Stimulated activated CD8-positive, alpha-beta memory T cell treated with anti-CD3 and anti-CD28 coated beads, Interleukin-7, amount 100 ng/mL, for 48 hours (primary cell): ENCODE data around the gene DCBLD1.
"Not testable (repeated sequence)": the region's sequence is repeated elsewhere in the genome, so short reads cannot be mapped to it uniquely, and the experiment has no call there.

ENCODE experiments used
- DNase-seq, 2 donors: peaks; one replicate each; pipeline ENCODE4 v3.0.0-alpha.2; 2020; ENCODE audit warnings: low read depth in 1 of 2; ENCODE audit errors: extremely low read depth in 1 of 2

DCBLD1 gene

DNA sequence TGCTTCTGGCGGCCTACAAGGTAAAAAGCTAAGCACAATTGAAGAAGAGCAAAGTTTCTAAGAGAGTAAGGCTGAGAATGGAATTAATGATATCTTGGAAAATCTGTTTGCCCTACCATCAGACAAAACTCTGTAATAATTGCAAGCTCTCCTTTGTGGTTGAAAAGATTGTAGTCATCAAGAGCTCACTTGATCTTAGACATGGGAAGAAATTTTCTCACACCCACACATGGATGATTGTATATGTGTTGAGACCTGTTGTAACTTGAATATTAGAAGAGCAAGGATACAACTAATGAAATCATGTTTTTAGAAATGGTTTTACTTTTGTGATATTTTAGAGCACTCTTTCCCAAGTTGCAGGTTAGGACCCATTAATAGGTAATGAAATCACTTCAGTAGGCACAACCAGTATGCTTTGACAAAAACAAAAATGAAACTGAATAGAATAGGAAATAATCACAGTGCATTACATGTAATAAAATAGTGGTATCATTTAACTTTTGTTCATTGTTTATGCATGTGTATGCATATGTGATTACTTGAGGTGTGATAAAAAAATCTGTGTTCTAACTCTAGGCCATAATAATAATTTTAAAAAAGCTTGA lies 14.0 kb downstream of the DCBLD1 start:
- no peak for DNase-seq

DNA sequence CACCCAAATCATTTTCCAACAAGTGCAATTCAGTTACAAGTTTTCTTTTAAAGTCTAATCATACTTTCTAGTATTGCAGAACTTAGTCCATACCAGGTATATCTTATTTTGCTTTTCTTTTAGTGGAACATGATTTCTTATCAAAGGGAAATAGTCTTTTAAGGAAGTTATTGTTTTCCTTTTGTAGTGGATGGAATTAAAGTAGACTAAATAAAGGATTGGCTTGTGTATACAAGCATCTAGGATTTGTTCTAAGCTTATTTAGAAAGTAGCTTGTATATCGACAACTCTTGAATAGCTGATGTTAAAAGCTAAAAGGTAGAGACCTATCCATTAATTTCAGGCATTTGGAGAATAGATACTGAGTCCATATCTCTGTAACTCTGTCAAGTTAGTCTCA lies 14.8 kb downstream of the DCBLD1 start:
- no peak for DNase-seq

DNA sequence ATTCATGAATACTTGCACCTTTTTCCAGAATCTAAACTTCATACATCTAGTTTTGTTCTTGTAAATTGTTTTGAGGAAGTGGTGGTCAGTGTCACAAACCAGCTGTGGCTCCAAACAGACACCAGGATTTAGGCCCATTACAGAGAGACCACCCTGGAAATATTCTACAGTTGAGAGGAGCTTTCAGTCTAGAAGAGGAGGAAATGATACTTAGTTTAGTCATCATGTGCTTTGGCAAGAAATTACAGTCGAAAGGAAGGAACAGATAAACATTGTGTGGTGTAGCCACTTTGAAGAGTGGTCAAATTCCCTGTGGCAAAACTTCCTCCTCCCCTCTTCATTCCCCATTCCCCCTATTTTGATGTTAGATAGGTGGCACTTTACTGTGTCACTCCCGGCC lies 15.7 kb downstream of the DCBLD1 start:
- no peak for DNase-seq

DNA sequence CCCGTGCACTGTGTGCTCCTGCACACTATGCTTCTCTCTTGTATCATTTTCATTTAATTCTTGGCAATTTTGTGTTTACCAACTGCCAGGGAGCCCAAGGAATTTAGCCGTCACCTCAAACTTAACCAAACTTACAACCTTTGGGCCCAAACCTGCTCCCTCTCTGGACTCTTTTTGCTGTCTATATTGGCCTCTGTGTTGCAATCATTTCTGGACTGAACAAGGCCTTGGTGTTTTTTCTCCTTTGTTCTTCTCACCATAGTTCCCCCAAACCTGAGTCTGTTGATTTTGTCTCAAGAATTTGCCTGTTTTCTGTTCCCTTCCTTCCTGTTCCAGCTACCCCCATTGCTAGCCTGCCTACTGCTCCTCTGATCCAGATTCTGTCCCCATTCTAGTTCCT lies 19.2 kb downstream of the DCBLD1 start:
- no peak for DNase-seq

DNA sequence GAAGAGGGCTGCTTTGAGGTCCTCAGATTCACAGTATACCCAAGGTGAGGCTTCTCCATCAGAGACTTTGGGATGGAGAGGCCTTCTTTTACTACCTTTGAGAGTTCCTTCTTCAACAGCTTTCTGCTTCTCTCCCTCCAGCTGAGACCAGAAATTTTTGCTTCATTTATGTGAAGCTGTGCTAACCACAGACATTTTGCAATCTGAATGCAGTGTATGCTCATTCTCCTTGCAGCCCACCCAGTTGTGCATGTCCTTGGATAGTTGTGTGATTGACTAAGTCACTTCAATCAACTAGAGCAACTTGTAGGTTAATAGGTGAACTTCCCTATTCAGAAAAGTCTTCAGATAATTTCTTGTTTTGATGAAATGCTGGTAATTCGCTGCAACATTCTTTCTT lies 20.1 kb downstream of the DCBLD1 start:
- DNase-seq = no peak

DNA sequence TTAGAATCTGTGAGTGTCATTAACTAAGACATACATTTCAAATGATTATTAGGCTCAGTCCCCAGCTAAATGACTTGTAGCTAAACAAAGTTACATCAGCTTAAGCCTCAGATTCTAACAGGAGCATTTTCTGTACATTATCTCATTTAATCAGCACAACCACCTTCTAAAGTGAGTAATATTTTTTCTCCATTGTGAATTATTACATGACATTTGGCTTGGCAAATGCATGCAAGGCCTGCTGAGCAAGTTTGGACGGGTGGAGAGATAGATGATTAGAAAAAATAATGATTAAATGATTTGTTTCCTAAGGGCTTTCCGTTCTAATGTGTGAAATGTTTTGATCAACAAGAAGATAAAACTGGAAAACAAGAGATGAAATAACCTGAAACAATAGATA lies 20.7 kb downstream of the DCBLD1 start:
- DNase-seq = no peak

DNA sequence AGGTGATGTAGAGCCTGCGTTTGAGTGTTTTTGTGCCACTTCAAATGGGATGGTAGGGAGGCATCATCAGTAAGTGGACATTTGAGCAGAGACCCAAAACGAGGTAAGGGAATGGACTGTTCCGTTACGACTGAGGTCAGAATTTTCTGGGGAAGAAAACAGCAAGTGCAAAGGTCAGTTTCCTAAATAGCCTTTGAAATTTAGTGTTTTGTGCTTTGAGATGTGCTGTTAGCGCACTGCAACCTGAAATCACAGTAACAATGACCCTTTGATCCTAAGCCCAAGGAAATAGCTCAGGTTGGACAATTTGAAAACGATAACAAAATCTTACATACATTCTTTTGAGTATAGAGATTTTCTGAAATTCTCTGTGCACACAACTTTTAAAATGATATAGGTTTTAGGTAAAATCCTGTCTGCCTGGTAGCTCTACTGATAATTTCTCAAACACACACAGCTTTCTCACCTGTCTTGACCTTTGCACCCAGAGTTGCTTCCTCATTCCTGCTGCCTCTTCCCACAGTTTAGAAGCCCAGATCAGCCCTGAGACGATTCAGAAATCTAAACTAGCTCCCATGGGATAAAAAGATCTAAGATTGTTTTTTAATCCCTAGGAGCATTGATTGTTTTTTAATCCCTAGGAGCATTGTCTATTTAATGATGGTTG lies 22.1 kb downstream of the DCBLD1 start:
- DNase-seq = no peak

DNA sequence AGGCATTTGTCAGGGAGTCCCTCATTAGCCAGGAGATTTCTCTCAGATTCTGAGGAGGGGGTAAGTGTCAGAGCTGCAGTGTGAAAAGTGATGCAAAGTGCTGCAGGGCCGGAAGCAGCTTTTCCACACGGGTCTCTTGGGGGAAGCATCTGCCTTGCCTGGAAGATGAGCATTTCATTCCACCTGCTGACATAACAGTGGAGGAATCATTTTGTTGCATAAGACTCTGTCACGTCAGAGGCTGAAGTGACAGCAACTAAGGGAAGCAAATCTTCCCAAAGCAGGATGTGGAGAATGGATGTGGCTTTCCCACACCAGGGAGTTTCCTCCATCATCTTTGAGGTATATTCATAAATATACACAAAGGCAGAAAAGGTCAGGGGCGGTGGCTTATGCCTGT lies 22.8 kb downstream of the DCBLD1 start:
- no peak for DNase-seq

DNA sequence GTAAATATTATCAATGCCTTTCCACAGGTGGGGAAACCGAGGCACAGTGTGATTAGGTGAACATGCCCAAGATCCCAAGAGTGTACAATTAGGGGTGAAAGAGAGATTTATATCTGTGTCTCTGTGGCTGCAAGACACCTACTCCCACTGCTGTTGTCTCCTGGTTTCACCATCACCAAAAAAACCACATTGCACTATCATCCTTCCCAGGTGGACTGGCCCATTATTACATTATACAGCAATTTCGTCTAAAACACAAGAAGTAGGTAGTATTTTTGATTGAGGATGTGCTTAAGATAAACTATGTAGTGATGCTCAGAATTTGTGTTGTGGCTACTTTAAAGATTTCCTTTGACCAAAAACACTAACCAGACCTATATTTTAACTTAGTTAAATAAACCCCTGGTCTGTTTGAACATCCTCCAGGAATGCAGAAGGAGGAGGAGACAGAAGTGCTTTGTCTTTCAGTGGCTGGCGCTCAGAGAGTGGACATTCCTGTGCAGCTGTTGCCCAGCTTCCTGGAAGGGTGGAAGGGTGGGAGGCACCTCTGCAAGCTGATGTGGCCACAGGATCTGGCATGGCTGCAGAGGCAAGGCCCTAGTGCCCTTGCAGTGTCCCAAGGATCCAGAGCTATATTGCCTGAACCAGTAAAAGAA lies 23.8 kb downstream of the DCBLD1 start:
- DNase-seq = no peak

DNA sequence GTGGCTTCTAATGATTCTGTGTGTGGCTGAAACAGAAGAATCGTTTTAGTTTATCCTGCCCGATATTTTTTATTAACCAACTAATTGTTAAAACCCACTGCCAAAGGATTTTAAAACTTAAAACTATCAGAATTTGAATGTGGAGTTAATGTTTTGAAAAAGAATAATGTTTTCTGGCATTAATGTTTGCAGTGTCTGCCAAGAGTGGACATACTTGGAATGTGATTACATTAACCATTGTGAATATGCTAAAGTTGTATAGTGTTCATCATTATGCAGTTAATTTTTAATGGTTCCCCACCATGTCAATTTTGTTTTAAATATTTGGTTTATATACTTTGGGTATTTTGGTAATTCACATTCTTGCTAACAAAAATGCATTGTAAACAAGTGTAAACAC lies 24.4 kb downstream of the DCBLD1 start:
- DNase-seq = no peak

DNA sequence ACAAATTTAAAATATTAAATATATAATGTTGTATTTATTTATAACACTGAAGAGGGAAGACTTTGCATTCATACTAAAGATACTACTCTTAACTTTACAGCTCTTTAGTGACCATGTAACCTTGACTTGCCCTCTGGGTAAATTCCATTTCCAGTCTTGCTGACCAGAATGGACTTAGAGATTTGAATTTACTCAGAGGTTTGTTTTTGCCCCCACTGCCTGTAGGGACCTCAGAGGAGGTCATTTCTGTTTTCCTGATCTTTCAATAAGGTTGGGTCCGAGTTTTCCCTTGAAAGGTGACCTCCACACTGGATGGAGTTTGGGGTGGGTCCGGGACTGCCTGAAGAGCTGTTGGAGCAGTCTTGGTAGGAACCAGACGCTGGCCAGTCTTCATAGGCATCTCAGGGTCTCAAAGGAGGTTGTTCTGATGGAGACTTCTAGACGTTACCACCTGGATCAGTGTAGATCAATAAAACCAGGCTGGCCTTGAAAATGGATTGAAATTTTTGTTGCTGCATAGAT lies 26.0 kb downstream of the DCBLD1 start:
- DNase-seq = no peak

DNA sequence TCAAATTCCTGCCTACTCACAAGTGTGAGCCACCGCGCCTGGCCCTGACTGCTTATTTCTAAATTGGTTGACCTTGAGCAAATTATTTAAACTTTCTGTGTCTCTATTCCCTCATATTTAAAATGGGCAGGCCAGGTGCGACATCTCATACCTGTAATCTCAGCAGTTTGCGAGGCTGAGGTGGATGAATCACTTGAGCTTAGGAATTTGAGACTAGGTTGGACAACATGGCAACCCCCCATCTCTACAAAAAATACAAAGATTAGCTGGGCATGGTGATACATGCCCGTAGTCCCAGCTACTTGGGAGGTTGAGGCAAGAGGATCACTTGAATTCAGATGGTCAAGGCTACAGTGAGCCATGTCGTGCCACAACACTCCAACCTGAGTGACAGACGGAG lies 26.5 kb downstream of the DCBLD1 start:
- DNase-seq = no peak

DNA sequence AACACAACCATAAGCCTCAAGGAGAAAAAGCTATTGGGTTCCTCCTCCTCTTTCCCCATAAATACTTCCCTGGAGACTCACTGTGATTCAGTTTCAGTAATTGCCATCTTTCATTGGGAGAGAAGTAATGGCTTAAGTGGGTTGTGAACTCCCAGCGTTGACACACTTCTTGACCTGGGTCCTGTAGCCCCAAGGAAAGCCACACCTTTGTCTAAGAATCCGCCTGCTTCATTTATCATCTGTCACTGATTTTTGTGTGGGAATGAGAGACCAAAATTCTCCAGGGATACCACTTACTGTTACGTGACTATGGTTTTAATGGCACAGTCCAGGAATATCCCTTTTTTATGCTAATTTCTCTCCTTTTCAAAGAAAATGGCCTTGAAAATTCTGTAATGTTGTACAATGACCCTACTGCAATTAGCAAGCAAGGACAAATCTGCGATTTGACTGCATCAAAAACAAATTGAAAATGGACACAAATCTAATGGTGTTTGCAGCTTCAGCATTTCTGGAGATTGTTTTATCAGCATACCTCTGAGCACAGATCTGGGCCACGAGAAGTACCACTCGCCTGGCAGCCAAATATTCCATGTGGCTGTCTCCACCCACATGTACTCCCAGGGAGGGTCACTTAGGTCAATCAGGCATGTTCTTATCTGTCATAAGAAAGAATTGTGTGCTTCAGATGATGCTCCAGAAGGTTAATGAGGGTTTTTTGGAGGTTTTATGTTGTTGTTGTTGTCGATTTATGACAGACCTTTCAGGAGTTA lies 29.8 kb downstream of the DCBLD1 start:
- no peak for DNase-seq

DNA sequence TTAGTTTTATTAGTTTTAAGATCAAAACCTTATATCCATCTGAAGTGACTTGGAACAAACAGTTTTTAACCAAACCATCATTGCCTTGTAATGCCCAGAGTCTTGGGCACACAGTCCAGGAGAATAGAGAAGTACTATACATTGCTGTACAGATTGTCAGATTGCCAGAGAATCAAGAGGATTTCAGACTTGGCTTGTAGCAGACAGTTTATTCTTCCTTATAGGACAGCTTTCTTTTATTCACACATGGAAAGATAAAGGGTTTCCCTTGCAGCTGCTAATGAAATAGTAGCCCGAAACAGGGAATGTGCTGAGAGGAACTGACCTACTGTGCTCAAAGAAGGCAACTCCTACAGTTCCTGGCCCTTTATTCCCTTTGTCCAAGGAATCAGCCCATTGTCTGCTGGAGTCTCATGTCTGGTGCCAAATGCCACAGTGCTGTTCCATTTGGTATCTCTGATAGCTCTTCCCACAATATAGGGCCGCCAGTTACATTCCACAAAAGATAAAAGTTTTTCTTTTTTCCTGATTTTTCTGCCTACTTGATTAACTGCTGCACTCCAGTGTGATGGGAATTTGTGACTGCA lies 30.6 kb downstream of the DCBLD1 start:
- no peak for DNase-seq

DNA sequence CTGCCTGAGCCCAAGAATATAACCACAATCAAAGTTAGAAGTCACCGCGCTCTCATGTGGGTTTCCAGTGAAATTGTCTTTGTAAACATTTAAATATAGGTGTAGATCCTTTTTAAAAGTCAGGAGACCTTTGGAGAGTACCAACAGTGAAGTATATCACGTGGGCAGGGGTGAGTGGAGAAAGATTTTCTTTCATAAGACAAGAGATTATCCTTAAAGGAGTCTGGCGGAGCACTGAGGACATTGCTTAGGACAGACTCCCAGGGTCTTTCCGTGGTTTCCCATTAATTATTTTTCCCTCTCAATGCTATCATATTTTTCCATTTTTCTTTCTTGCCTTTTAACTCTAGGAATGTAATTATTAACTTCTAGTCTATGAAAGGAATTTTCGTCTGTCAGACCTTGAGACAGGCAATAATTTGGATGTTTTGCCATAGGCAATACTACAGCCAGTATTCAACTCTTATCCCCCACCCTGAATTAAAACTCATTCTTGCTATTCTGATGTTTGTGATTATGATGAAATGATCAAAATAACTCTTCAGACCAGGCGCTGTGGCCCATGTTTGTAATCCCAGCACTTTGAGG lies 31.4 kb downstream of the DCBLD1 start:
- DNase-seq = no peak

DNA sequence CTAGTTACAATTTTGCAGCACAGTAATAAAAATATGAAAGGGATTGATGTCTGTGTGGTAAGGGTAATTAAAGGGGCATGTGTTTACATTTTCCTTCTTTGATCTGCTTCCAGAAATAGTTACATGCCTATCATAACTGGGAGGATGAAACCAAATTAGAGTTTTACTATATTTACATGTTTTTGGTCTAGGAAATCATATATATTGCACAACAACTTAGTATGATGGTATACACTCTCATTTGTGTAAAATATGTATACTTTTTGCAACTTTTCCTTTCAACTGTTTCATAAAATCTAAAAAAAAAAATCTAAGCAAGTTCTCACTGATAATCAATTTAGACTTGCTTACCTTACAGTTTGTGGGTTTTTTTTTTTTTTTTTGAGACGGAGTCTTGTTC lies 32.2 kb downstream of the DCBLD1 start:
- no peak for DNase-seq

DNA sequence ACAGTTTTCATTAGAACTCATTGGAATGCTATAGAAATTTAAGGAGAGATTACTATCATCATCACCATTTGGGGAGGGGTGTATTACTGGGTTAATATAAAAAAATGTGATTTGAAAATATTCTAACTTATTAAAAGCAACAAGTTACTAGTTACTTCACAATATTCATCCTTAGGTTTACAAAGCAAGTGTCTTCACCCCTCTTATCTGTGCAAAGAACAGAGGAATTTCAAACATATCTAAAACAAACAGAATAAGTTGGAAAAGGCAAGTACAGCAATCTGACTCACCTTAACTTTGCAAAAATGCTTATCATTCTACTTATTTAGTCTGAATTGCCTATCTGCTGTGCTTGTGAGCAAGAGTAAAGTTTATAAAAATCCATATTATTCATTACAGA lies 32.9 kb downstream of the DCBLD1 start:
- no peak for DNase-seq

DNA sequence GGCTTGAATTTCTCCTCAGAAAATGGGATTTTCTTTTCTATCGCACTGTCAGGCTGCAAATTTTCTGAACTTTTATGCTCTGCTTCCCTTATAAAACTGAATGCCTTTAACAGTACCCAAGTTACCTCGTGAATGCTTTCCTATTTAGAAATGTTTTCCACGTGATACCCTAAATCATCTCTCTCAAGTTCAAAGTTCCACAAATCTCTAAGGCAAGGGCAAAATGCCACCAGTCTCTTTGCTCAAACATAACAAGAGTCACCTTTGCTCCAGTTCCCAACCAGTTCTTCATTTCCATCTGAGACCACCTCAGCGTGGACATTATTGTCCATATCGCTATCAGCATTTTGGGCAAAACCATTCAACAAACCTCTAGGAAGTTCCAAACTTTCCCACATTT lies 35.5 kb downstream of the DCBLD1 start:
- not testable (repeated sequence) for DNase-seq

DNA sequence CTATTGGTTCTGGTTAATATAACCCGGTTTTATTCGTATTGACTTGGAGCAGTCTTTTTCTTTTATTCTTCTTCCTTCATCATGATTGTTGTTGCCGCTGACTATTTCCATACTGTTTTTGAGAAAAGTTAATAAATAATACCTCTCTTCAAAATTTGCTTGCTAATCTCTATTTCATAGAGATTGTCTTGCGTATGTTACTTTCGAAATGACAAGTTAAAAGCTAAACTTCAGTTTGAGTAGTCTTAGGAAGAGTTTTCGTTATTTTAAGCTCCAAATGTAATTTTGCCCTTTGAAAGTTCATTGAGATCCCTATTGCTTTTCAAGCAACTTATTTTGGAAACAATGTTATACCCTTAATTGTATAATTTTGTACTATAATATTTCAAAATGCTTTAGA lies 36.4 kb downstream of the DCBLD1 start:
- DNase-seq = no peak

DNA sequence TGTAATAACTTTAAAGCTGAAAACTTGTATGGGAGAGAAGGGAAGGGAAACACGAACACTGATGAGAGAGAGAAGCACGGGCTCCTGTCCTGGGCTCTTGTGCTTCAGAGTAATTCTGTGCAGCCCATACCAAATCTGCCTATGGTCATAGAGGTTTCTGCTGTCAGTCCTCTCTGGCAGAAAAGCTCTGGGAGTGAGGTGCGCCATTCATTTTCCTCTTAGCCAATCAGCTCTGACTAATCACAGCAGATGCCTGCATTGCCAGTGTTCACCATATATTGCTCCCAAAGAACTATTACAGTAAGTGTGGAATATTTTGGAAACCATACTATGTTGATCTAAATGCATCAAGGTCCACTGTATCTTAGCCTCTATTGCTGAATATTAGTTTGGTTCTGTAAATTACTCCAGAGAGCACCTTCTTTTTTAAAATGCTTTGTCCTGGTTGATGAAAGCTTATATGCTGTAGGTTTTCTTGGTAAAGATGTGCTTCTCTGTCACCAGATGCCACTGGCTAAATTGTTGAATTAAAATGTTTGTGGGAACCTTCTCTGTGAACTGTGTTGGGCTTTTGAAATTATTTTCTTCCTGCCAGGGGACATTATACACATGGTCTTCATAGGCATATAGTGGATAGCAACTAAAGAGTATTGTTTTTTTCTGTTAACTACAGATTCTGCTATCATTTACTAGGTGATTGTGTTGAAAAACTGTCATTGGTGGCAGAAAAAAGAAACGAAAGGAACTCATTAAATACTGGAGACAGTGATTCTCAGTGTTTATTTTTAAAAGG lies 38.3 kb downstream of the DCBLD1 start:
- DNase-seq = no peak
